NCI-H2171 treated with DMSO at 0.1 percent for 48 hours (cell line): ENCODE data around the gene YWHAE.
"Not testable (repeated sequence)": the region's sequence is repeated elsewhere in the genome, so short reads cannot be mapped to it uniquely, and the experiment has no call there.

Experiments used
- DNase-seq: peaks from one replicate; lab custom pipeline; 2025; lab: John Stamatoyannopoulos, UW

The YWHAE gene

DNA sequence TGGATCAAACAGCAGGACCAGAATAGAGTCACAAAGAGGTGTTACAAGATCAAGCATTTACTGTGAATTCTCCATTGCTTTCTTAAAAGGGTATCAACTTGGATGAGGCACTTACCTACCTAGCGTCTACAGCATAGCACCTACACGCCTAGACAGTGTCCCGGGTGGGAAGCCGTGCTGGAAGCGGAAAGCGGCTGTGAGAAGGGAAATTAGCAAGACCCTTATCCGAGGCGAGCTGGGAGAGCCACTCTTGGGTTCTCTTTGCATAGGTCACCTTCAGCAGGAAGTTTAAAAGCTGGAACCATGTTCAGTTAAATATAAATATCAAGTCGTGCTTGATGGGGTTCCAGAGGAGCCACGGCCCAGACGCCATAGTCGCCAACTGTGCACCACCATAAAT lies 74.3 kb downstream of the YWHAE start:
- no peak for DNase-seq

DNA sequence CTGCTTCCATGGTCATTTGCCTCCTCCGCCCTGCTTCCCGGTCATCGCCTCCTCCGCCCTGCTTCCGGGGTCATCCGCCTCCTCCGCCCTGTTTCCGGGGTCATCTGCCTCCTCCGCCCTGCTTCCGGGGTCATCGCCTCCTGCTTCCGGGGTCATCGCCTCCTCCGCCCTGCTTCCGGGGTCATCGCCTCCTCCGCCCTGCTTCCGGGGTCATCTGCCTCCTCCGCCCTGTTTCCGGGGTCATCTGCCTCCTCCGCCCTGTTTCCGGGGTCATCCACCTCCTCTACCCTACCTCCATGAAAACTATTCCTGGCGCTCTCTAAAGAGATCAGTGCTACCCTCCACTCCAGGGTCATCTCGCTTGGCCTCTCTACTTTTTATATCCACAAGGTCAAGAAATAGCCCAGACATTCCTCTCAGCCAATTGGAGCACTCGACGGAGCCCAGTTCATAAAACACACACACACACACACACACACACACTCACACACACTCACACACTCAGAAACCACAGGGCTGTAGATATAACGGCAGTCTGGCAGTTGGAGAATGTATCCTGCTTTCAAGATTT lies 75.7 kb downstream of the YWHAE start:
- DNase-seq: no peak

DNA sequence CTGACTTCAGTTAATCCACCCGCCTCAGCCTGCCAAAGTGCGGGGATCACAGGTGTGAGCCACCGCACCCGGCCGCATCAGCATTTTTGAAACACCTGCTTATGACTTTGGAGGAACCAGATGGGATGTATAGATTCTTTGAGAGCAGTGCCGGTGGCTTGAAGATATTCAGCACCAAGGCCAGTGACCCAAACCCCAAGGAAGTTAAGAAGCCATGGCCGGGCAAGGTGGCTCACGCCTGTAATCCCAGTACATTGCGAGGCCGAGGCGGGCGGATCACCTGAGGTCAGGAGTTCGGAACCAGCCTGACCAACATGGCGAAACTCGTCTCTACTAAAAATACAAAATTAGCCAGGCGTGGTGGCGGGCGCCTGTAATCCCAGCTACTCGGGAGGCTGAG lies 76.7 kb downstream of the YWHAE start:
- no peak for DNase-seq

DNA sequence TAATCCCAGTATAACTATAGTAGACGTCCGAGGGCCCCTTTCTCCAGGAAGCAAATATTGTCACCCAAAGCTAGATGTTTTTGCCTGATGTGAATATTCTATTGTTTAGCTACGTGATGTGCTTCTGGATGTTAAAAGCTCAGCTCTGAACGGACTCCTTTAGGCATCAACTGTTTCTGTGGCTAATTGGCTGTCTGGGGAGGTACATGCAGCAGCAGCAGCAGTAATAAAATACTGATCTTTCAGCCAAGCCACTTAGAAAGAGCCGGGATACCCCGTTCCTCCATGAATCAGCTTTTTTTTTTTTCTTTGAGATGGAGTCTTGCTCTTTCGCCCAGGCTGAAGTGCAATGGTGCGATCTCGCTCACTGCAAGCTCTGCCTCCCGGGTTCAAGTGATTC lies 77.5 kb downstream of the YWHAE start:
- DNase-seq: no peak

DNA sequence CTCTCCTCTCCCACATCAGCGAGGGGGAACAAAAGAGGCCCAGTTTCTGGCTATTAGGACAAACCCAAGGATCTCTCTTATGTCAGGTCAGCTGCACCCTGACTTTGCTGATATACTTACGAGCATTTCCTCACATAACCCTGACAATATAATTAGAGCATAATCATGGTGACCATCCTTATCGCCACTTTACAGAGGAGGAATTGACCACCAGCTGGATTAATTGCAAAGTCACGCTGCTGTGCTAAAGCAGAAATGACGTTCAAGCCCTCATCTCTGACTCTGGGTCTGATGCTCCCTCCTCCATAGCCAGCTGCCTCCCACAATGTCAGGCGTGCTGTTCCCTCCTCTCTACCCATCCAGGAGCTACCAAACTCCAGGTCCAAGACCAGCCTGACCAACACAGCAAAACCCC lies 78.0 kb downstream of the YWHAE start:
- no peak for DNase-seq

DNA sequence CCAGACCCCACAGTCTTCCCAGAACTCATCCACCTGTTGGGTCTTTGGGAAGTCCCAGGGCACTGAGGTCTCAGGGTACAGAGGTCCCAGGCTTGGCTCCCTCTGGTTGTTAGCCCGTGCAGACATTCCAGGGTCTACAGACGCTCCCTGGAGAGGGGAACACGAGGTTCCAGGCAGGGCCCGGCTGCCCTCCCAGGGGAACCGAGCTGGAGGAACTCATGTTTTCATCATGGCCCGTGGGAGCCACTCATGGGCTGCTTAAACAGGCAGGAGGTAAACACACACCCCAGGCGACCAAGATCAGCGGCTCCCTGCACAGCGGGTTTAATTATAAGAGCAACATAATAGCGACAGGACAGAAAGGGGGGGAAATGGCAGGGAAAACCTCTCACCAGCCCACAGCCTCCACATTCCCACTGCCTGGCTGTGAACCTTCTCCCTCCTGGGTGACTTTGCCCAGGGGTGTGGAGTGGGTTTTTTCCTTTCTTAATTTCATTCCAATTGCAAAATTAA lies 84.1 kb downstream of the YWHAE start:
- peak; percentile 78 for DNase-seq

DNA sequence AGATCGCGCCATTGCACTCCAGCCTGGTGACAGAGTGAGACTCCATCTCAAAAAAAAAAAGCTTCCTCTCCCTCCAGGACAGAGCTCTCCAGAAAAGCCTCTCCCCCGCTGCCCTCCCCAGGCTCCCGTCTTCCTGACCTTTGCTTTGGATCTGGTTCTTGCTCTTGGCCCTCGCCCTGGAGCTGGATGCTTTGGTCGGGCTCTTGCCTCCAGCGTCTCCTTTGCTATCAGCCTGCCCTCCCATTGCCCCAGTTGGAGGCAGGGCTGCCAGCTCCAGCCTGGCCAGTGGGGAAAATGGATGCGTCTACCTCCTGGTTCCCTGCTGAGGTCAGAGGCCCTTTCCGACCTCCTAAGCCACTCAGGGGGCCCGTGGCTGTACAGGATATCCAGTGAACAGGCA lies 84.6 kb downstream of the YWHAE start:
- no peak for DNase-seq

DNA sequence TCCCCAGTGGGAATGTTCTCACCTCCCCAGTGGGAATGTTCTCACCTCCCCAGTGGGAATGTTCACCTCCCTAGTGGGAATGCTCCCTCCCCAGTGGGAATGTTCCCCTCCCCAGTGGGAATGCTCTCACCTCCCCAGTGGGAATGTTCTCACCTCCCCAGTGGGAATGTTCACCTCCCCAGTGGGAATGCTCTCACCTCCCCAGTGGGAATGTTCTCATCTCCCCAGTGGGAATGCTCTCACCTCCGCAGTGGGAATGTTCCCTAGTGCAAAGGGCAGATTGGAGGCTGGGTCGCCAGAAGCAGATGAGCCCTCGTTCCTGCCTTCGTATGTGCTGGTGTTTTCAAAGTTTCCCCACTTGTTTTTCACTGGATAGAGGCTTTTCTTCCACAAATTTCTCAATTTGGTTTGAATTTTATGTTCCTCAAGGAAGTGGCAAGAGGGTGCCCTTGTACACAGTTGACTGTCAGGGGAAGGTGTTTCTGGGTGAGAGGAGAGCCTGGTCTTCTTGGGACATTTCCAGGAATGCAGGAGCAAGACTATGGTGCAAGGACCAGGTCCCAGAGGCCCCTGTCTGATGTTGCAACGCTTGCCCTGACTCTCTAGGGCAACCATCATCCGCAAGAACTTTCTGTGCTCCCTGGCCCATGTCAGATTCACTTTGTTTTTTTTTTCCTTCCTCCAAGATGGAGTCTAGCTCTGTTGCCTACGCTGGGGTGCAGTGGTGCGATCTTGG lies 86.6 kb downstream of the YWHAE start:
- no peak for DNase-seq

DNA sequence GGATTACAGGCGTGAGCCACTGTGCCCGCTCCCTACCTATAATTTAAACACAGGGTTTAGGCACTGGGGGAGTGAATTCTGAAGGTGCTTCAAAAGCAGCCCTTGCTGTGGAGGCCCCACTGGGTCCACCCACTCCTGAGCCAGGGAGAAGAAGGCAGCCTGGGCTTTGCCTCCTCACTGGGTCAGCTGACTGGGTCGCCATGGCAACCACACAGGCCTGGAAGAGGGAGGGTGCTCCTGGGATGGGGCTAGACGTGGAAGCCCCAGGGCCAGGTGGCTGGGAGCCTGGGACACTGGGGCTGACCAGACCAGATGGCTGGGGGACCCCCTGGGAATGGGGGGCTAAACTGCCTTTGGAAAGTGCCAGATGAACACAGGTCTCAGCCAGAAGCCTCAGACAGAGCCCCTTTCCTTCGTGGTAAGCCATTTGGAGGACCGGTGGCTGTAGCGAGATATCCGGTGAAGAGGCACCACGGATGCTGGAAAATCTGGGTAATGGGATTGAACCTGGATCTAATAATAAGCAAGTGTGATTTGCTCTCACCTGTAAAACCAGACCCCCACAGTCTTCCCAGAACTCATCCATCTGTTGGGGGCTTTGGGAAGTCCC lies 87.7 kb downstream of the YWHAE start:
- peak; percentile 45 for DNase-seq

DNA sequence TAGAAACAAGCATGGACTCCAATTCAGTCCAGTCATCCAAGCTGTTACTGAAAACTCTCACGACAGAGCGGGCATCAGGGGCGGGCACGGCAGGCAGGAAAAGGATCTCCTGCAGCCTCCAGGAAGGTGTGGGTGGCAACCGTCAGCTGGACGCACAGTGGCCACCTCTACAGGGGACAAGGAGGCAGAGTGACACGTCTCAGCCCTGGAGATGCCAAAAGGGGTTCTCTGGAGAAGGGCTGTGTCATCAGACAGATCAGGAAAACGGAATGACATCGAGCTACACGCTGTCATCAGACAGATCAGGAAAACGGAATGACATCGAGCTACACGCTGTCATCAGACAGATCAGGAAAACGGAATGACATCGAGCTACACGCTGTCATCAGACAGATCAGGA lies 92.2 kb downstream of the YWHAE start:
- DNase-seq: not testable (repeated sequence)

DNA sequence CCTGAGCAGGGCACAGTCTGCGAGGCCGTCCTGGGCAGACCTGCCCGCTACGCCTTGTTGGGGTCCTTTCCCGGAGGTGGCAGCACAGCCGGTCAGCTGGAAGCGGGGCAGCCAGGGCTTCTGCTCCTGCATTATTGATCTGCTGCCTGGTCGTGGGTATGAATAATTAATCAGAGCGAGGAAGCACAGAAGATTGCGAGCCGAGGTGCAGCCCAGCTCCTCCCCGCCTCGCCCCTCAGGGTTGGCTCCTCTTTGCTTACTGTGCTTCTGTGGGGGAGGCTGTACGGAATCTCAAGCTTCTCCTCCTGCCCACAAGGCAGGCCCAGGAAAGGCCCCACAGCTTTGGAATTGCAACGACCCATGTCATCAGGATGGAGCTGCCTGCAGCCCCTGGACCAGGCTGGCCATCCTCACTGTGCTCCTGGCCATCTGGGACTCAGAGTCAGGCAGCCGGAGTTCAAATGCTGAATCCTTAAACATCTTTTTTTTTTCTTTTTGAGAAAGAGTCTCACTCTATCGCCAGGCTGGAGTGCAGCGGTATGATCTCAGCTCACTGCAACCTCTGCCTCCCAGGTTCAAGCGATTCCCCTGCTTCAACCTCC lies 95.0 kb downstream of the YWHAE start:
- no peak for DNase-seq

DNA sequence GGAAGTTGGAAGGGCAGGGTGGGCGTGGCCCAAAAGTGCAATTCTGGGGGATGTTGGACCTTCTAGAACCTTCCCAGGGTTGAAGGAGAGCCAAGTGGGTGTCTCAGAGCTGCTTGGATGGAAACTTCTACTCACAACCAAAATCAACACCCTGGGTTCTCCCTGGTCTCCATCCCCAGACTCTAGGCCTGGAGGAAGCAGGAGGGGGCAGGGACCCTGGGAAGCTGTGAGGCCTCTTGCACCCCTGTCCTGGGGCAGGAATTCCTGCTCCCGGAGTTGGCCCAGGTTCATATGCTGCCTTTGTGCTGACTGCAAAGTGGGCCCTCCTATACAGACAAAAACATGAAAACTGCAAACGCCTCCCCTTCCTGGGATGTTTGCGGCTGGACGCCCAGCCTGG lies 95.5 kb downstream of the YWHAE start:
- no peak for DNase-seq

DNA sequence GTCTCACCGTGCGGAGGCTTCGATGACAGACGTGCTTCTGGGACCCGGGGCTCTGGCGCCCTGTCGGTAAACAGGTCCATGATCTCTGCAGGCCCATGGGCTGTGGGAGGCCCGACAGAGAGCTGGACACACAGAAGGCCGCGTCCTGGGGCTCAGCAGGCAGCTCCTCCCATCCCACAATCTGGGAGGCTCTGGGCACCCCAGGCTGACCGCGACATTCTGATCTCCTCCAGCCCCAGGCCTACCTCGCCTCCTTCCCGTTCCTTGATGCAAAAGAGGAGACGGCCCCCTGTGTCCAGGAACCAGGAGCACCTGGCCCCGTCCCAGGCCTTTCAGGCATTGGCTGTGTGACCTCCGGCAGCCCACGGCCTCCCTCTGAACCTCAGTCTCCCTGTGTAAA lies 97.3 kb downstream of the YWHAE start:
- no peak for DNase-seq

DNA sequence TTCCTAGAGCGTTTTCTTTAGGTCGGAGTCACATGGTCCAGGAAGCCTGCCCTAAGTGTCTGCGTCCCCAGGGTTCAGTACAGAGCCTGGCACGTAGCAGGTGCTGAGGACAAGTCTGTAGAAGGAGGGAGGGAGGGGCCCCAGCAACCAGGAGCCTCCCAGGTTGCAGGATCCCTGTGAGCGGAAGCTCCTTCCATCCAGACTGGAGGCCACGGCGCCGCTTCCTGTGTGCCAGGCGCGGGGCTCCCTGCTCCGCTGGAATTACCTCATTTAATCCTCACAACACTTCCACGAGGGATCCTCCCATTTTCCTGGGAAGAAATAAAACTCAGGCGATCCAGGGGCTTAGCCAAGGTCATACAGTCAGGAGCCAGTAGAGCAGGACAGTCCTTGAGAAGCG lies 98.5 kb downstream of the YWHAE start:
- no peak for DNase-seq

DNA sequence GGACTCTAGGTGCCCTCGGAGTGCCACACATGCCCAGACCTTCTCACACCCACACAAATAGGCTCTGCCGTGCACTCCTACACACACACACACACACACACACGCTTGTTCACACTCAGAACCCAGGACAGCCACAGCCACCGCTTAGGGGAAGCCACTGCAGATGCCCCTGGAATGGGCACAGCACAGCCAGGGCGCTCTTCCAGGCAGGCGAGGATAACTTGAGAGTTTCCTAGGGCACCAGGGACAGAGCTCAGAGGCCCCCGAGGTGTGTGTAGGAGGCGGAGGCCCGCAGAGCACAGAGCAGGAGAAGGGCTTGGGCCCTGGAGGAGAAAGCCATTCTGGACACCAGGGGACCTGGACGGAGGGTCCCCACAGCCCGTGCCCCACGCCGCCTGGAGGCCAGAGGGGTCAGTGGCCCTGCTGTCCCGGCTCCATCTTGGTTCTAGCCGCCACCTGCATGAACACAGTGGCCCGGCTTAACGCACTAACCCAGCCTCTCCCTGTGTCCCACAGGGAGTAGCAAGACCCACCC lies 99.6 kb downstream of the YWHAE start:
- DNase-seq: no peak

DNA sequence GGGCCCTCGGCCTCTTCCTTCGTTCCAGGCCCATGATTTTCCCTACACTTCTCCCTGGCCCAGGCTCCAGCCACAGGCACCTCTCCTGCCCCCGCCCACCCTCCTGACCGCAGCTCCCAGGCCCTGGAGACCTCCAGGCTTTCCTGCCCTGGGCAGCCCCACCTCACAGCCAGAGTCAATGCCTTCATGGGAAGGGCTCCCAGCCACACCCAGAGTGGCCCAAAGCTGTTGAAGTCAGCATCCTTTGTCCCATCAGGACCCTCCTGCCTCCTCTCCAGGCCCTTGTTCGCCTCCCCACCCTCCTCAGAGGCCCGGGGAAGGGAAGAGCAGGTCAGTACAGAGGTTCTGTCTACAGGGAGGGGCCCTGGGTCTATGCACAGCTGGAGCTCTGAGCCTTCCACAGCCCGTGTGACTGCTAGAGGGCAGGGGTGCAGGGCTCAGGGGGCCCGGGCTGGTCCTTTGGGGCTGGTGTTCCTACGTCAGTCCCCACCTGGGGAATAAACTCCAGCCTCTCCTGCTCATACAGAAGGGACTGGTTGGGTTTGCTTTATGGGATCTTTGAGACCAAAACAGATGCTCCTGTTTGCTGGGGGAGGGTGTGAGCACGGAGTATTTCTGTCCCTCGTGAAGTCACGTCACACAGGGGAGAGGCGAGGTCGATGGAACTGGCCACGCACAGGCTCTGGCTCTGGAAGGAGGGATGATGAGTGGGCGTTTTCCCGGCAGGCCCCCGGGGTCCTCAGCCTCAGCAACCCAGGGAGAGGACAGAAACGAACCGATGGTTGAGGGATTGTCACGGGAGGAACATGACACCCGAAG lies 100.3 kb downstream of the YWHAE start:
- DNase-seq: no peak

DNA sequence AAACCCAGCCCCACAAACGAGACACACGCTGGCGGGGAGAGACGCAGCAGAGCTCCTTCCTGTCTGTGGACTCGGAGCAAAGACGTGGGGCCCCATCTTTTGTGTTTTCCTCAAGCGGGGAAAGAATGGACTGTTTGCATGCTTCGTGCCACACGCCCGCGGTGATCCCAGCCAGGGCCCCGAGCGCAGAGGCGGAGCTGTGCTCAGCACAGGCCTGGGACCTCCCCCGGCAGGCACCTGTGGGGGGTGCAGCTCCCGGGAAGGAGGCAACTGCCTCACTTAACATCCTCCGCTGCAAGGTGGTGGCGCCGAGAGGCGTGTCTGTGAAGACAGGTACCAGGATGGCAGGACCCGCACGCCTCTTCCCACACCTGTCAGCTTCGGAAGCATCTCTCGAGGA lies 101.4 kb downstream of the YWHAE start:
- no peak for DNase-seq
